ENCODE data around the gene ZNF135.

DNA sequence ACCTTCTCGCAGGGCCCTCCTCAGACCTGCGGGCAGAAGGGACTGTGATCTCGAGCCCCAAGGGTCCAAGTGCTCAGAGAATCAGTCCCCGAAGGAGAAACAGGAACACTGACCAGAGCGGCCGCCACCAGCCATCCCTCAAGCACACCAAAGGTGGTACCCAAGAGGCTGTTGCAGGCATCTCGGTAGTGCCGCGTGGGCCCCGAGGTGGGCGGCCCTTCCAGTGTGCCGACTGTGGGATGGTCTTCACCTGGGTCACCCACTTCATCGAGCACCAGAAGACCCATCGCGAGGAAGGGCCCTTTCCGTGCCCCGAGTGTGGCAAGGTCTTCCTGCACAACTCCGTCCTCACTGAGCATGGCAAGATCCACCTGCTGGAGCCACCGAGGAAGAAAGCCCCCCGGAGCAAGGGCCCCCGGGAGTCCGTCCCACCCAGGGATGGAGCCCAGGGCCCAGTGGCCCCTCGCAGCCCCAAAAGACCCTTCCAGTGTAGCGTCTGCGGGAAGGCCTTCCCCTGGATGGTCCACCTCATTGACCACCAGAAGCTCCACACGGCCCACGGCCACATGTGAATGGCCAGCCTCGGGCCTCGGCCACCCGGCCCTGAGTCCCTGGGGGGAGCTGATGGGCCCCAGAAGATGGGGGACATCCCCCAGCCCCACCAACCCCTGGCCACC is 5.5 kb upstream of the ZNF135 start:
- no peak for TF ChIP-seq CTCF (IDR thresholded peaks at IDR 0.05; ENCODE audit: poor library complexity)
- no peak for TF ChIP-seq EZH2 (IDR thresholded peaks at IDR 0.05; ENCODE audit: borderline replicate concordance)
- TF ChIP-seq EZH2phosphoT487 (IDR thresholded peaks at IDR 0.05; ENCODE audit: low read depth, severe bottlenecking, unreplicated experiment) = no peak
